Activated CD4-positive, CD25-positive, alpha-beta regulatory T cell treated with anti-CD3 and anti-CD28 coated beads, Interleukin-2, amount 50 U/mL, for 16 hours (primary cell): ENCODE data around the gene WIZ.
A peak's percentile ranks its signal among the peaks of the same experiment; 100 is the strongest.
"Not testable (repeated sequence)": the region's sequence is repeated elsewhere in the genome, so short reads cannot be mapped to it uniquely, and the experiment has no call there.

Experiments used
- DNase-seq: peaks from one replicate; pipeline ENCODE4 v3.0.0-alpha.2; 2020; ENCODE audit warnings: low read depth, low spot score

WIZ gene

DNA sequence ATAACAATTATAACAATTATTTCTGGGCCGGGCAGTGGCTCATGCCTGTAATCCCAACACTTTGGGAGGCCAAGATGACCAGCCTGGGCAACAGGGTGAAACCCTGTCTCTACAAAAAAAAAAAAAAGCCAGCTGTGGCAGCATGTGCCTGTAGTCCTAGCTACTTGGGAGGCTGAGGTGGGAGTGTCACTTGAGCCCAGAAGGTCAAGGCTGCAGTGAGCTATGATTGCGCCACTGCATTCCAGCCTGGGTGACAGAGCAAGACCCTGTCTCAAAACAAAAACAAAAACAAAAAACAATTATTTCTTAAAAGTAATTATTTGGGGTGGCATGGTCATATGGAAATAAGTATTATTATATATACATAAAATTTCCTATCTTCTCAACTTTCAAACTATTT lies 38.4 kb downstream of the WIZ start:
- not testable (repeated sequence) for DNase-seq

DNA sequence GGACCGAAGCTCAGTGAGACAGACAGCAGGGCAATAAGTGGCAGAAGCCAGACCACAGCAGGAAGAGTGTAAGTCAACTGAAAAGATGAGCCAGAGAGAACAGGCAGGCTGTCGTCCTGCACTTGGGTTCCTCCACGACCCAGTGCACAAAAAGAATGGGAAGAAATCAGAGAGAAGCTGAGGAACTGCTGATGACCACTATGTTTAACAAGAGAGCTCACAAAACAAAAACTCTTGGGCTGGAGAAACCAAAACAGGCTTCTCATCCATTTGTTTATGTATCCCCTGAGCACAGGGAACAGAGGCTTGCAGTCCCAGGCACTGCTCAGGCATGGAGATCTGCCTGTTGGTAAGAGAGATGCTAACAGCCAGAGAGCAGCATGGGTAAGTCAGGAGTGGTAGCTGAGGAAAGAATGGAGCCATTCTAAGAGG lies 45.0 kb downstream of the WIZ start:
- DNase-seq: no peak

DNA sequence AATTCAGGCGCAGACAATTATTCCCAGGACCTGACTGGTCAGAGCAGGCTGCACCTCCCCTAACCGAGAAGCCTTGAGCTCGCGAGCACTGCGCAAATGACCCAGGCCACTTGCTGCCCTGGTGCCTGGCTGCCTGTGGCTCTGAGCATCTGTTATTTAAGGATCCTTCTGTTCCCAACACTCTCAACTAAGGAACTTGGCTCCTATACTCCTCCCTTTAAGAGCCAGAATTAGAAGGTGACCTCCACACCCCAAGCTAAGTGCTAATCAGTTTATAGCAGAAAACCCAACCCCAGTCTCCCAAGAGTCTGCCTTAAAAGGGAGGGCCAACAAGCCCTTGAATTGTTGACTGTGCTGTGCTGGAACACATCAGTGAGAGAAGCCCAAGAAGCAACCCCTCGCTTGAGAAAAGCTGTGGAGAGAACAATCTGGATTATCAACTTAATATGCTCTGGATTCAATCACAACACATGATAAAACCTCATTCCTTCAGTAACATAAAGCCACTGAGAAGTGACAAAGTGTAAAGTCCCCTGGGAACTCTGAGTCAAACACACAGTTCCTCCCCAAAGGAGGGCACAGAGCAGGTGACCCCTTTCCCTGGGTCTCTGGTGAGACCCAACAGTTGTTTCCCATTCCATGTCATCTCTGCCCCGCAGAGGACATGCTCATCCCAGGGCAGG lies 45.5 kb downstream of the WIZ start:
- DNase-seq: no peak

DNA sequence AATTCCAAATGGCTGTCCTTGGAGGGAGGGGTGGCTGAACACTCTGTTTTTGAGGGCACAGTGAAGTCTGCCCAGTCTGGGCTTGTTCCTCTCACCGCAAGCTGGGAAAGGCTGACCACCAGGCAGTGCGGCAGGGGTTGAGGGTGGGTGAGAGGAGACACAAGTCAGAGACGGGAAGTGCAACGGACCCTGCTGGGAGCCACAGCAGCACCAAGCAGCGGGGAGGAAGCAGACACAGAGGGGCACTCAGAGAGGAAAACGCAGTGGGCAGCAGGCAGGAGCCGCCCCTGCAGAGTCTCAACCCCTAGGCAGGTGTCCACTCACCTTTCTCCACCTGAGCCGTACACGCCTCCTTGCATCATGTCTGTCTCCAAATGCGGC lies 46.6 kb downstream of the WIZ start:
- no peak for DNase-seq

DNA sequence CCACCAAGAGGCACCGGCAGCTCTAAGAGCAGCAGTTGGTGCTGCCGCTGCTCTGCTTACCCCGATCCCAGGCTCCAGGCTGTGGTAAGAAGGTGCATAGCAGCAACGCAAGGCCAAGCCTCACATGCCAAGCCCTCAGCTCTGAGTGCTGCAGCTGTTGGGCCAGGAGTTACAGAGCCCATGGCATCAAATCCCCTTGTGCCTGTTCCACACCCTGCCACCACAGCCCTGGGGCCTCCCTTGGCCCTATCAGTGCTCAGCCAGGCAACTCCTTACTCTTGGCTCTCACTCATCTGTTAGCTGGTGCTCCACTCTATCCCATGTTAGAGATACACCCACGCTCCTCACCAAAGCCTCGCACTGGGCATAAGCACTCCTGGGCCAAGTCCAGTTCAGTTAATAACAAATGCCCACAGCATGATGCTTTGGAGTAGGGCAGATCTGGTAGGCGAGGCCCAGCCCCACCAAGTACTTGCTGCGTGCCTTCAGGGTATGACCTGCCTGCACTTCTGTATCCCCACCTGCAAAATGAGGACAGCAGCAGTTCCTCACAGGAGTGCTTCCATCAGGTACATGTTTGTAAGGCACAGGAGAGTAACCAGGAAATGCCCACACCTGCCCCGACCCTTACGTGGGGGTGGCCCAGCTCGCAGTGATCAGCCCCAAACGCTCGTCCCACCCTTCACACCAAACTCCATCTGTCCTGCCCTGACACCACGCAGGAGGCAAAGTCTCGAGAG lies 47.2 kb downstream of the WIZ start:
- DNase-seq: no peak

DNA sequence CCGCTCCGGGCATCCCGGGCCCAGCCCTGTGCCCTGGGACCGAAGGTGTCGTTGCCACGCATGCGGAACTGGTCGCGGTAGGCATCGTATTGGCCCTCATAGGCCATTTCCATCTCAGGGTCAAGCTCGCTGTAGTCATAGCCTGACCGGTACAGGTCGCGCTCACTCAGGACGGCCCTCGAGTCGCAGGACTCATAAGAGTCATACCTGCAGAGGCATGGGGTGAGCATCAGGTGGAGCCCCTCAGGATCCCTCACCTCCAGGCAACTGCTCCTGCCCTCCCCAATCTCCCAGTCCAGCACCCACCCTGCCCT lies 48.4 kb downstream of the WIZ start:
- DNase-seq: no peak

DNA sequence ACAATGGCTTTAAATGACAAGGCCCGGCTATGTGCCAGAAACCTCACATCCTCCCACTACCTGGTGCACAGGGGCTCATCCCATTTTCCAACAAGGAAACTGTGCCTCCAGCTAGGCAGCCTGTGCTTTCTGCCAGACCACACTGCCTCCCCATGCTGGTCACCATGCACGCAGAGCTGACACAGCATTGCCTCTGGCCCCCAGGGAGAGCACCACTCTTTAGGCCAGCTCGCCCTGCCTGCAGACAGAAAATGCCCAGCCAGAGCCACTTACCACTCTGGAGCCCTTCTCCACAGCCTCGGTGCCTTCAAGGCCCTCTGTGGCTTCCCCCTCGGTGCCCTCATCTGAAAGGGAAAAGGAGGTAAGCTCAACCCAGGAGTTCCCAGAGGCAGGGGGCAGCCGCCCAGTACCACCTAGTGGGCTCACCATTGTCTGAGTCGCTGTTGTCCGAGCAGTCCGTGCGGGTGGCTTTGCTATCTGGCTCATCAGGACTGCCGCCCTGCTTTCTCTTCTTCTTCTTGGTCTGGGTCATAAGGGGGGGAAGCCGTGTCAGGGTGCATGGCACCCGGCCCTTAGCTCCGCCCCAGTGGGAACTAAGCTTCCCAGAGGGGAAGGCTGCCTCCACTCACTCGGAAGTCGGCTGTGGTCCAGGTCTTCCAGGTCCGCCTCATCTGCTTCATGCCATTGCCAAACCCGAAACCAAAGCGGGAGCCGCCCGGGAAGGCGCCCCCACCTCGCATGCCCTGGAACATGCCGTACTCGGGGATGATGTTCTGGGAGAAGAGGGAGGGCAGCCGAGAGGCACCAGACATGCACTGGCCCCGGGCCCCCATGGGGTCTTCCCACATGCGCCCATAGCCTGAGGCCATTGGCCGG lies 49.0 kb downstream of the WIZ start:
- DNase-seq: no peak

DNA sequence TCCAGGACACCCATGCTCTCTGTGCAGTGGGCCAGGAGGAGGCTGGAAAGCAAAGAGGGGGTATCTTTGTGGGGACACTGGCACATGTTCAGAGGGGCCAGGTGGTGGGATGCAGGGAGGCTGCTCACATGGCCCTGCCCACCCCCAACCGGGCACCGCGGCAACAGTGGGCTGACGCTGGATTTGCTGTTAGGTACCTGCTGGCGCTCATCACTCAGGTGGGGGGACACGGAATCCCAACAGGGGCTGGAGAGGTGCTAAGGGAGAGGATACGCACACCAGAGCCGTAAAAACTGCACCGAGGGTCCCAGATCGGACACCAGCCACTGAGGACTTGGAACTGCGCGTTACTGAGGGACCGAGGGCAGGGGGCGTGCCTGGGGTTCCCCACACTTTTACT lies 50.1 kb downstream of the WIZ start:
- no peak for DNase-seq

DNA sequence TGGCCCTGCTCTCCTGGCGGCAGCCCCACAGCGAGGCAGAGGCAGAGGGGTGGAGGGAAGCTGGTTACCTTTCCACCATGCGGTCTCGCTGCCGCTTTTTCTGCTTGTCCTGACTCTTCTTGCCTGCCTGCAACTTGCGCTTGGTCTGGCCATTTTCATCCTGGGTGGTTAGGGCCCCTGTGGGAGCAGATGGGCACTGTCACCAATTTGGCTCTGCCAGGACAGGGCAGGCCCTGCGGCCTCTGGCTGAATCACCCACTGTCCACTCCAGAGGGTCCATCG lies 50.6 kb downstream of the WIZ start:
- no peak for DNase-seq

DNA sequence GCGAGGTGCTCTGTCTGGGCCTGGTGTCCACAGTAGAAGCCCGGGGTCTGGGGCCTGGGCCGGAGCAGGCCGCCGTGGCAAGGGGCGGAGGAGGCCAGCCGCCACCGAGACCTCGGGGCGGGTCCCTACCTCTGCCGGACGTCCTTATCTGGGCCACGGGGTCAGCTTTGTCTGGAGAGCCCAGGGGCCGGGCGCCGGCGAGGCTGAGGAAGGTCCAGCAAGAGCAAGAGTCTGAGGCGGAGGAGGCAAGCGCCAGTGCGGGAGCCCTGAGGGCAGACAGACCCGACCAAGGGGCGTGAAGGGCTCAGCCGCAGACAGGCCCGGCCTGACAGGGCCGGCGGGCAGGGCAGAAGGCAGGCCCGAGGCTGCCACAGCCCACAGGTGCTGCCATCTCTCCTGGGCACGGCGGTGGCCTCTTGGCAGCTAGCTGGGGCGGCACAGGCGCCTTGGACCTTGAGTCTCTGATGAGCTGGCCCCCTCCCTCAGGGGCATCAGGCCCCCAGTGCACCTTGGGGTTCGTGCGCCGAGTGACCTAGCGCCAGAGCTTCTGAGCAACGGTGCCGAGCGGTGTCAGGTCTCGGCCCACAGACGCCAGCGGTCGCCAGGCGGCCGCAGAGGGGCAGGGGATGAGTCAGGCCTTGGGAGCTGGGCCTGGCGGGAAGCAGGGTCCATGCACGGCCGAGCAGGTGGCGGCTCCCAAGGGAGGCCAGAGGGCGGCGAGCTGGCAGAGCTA lies 51.1 kb downstream of the WIZ start:
- DNase-seq: no peak

DNA sequence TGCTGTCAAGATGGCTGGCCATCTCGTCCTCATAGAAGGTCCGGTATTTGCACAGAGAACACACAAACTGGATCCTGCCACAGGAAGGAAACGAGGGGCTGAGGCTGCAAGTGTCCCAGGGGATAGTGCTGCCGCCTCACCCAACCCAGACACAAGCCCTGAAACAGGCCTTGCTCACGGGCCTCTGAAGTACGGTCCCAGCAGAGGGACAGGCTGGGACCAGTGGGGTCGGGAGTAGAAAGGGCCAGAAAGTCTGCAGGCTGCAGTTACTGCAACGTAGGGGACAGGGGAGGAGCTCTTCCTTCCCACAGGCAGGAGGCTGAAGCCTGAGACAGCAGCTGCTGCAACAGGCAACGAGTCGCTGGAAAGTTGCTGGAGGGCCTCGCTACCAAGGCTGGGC lies 52.0 kb downstream of the WIZ start:
- no peak for DNase-seq

DNA sequence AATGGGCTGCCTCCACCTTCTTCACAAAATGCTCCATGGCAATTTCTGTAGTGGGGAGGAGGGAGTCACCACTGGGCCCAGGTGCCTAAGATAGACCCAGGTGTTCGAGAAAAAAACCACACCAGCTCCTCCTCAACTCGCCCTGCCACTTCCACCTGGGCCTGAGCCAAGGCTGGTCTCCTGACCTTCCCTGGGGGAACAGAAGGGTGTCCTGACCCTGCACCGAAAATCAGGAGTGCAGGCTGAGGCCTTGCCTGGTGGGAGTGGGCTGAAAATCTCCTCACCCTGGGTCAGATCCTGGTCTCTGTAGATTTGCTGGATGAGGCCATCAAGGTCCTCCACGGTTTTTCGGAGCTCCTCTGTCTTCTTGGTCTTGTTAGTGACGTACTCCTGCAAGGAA lies 52.5 kb downstream of the WIZ start:
- no peak for DNase-seq

DNA sequence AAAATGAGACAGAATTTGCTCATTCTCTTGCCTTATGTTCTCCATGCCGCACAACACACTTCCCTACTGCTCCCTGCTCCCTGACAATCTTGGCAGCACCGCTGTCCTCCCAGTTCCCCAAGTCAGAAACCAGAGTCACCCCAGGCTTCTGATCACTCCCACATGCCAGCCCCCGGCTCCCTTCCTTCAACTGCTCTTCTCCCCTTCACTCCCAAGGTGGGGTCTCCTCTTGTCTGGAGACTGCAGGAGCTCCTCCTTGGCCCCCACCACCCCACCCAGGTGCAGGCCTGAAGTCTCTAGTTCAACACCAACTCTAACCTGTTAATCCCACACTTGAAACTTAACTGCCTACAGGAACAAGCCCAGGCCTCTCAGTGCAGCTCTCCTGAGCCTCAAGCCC lies 53.3 kb downstream of the WIZ start:
- DNase-seq: no peak

DNA sequence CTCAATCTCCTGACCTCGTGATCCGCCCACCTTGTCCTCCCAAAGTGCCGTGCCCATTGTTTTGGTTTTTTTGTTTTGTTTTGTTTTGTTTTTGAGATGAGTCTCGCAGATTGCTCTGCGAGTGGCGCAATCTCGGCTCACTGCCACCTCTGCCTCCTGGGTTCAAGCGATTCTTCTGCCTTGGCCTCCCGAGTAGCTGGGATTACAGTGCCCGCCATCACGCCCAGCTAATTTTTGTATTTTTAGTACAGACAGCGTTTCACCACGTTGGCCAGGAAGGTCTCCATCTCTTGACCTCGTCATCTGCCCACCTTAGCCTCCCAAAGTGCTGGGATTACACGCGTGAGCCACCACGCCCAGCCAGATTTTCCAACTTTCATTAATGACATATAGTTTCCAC lies 54.5 kb downstream of the WIZ start:
- not testable (repeated sequence) for DNase-seq

DNA sequence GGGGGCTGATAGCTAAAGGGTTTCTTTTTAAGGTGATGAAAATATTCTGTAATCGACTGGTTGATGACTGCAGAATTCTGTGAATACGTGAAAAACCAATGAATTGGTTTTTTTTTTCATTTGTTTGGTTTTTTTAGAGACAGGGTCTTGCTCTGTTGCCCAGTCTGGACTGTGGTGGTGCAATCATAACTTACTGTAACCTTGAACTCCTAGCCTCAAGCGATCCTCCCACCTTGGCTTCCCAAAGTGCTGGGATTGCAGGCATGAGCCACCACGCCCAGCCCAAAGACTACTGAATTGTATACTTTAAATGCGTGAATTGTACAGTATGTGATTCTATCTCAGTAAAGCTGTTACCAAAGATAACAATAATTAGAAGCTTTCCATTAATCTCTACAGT lies 55.3 kb downstream of the WIZ start:
- no peak for DNase-seq

DNA sequence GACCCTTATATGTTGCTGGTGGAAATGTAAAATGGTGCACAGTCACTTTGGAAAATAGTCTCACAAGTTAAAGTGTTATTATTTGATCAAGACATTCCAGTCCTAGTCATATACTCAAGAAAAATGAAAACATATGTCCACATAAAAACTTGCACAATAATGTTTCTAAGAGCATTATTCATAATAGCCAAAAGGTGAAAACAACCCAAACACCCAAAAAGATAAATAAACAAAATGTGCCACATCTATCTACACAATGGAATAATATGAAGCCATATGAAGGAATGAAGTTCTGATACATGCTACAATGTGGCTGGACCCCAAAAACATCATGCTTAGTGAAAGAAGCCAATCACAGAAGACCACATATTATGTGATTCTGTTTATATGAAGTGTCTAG lies 55.8 kb downstream of the WIZ start:
- no peak for DNase-seq

DNA sequence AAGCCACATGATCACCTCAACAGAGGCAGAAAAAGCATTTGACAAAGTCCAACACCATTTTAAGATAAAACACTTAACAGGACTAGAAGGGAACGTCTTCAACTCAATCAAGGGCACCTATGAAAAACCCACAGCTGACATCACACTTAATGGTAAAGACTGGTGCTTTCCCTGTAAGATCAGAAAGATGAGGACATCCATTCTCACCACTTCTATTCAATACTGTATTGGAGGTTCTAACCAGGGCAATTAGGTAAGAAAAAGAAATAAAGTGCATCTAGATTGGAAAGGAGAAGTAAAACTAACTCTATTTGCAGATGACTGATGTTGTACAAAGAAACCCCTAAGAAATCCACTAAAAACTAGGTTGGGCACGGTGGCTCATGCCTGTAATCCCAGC lies 58.9 kb downstream of the WIZ start:
- DNase-seq: no peak

DNA sequence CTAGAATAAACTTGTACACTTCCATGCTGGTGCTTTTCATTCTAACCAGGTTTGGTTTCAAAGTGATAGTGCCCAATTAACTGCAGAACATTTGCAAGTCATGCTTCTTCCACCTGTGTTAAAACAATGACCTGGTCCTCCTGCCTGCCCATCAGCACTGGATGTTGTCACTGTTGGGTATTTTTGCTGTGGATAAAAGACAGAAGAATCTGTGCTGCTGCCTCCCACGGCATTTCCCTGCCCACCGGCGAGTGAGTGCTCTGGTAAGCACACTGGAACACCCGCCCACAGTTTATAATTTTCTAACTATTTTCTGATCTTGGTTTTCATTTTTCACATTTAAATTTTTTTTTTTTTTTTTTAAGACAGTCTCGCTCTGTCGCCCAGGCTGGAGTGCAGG lies 67.9 kb downstream of the WIZ start:
- no peak for DNase-seq

DNA sequence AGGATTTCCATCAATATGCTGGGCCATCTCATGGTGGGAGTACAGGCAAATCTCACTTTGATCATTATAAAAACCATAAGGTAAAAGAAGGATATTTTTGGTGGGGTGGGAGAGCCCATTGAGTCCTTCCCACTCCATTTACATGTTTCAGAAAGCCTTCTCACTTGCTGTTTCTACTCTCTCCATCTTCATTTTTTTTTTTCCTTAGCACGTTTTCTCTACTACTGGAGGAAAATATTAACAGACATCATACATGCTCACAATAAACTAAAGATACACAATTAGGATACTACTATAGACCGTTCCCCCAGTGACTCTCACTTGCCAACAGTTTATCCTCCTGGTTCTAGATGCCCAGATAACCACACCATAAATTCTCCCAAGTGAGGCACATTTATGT lies 68.3 kb downstream of the WIZ start:
- no peak for DNase-seq

DNA sequence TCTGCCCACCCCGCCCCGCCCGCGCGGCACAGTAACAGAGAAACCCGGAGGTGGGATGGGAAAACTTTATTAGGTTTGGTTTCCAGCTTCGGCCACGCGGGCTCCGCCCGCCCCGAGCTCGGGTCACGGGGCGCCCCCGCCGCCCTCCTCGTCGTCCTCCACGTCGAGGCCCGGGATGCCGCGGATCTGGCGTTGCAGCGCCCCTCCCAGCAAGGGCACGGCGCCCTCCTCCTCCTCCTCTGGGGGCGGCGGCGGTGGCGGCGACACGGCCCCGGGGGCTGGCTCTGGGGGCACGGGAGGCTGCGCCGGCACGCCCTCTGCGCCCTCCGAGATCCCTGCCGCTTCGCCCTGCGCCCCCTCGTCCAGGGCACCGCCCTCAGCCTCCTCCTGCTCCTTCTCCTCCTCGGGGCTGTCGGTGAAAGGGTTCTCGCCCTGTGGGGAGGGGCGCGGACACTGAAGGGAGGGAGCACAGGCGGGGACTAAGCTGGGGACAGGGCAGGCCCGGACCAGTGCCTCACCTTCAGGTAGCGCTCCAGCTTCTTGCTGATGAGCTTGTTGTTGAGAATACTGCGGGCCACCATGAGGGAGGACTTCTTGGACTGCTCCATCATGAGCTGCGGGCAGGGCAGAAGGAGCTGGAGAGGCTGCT lies 69.6 kb downstream of the WIZ start:
- no peak for DNase-seq

DNA sequence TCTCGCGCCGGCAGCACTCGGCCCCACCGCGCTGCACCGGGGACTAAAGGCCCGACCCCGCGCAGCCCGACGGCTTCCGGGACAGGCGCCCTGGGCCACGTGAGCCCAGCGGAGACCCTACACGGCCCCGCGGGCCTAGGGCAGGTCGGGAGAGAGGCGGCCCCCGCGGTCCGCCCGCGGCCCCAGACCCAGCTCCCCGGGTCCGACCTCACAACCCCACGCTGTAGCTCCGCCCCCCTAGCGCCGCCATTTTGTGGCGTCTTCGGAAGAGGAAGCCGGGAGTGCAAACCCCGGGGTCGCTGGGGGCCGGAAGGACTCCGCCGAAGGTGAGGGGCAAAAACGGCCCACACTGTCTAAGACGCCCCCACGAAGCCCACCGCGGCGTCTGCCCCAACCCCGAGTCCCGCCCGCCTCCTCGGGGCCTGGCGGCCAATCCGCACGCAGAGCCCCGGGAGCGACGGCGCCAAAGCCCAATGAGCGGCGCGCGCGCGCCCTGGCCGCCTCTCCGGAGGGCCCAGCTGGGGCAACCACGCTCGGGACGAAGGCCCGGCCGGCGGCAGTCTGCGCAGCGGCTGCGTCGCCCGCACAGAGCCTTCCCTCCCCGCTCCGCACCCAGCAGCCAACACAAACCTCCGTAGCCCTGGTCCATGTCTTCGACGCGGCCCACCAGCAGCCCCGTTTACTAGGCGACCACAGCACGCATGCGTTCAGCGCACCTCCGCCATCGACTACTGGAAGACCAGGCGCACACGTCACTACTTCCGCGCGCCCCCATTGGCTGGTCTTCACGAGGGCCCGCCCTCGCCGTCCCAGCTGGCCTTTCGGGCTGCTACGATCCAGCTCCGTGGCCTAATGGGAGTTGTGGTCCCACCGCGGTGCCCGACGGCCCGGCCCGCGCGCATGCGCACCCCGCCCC lies 70.4 kb downstream of the WIZ start, which contains the start of gene AKAP8:
TSS of gene AKAP8 (minus strand) at position 705 of the 916 bp plus-strand sequence. CDS start at position 649, 56 bp downstream.
- DNase-seq: peak; percentile 95
